ENCODE data around the gene FANCM. TPM values are rescaled to one million over a fixed set of nuclear protein-coding genes. Genes with fewer than 3 reads are reported as not detected.

The FANCM gene, protein sequence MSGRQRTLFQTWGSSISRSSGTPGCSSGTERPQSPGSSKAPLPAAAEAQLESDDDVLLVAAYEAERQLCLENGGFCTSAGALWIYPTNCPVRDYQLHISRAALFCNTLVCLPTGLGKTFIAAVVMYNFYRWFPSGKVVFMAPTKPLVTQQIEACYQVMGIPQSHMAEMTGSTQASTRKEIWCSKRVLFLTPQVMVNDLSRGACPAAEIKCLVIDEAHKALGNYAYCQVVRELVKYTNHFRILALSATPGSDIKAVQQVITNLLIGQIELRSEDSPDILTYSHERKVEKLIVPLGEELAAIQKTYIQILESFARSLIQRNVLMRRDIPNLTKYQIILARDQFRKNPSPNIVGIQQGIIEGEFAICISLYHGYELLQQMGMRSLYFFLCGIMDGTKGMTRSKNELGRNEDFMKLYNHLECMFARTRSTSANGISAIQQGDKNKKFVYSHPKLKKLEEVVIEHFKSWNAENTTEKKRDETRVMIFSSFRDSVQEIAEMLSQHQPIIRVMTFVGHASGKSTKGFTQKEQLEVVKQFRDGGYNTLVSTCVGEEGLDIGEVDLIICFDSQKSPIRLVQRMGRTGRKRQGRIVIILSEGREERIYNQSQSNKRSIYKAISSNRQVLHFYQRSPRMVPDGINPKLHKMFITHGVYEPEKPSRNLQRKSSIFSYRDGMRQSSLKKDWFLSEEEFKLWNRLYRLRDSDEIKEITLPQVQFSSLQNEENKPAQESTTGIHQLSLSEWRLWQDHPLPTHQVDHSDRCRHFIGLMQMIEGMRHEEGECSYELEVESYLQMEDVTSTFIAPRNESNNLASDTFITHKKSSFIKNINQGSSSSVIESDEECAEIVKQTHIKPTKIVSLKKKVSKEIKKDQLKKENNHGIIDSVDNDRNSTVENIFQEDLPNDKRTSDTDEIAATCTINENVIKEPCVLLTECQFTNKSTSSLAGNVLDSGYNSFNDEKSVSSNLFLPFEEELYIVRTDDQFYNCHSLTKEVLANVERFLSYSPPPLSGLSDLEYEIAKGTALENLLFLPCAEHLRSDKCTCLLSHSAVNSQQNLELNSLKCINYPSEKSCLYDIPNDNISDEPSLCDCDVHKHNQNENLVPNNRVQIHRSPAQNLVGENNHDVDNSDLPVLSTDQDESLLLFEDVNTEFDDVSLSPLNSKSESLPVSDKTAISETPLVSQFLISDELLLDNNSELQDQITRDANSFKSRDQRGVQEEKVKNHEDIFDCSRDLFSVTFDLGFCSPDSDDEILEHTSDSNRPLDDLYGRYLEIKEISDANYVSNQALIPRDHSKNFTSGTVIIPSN (N-terminal part only)
- 3.1 and 3.7 TPM in 2 replicates for total RNA-seq

DNA sequence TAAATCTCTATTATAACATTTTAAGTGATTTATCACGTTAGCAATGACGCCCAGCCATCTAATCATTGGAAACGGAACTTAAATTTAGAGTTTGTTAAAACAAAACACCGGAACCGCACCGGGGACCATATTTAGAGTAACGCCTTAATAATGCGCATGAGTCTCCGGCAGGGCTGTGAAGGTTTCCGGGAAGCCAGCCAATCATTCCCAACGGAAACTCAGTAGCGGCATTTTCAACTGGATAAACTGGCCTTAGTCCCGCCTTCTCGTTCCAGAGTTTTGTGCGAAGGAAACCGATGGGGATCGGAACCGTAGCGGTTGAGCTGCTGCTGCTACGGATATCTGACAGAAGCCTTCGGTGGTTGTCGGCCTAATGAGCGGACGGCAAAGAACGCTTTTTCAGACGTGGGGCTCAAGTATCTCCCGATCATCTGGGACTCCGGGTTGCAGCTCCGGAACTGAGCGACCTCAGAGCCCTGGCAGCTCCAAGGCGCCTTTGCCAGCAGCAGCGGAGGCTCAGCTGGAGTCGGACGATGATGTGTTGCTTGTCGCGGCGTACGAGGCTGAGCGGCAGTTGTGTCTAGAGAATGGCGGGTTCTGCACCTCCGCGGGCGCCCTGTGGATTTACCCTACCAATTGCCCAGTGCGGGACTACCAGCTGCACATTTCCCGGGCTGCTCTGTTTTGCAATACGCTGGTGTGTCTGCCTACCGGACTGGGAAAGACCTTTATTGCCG lies at the start of gene FANCM:
Gene FANCM, plus strand, starts transcription at position 272 of the 737 bp plus-strand sequence. Its CDS starts 102 bp downstream, at position 374.

DNA sequence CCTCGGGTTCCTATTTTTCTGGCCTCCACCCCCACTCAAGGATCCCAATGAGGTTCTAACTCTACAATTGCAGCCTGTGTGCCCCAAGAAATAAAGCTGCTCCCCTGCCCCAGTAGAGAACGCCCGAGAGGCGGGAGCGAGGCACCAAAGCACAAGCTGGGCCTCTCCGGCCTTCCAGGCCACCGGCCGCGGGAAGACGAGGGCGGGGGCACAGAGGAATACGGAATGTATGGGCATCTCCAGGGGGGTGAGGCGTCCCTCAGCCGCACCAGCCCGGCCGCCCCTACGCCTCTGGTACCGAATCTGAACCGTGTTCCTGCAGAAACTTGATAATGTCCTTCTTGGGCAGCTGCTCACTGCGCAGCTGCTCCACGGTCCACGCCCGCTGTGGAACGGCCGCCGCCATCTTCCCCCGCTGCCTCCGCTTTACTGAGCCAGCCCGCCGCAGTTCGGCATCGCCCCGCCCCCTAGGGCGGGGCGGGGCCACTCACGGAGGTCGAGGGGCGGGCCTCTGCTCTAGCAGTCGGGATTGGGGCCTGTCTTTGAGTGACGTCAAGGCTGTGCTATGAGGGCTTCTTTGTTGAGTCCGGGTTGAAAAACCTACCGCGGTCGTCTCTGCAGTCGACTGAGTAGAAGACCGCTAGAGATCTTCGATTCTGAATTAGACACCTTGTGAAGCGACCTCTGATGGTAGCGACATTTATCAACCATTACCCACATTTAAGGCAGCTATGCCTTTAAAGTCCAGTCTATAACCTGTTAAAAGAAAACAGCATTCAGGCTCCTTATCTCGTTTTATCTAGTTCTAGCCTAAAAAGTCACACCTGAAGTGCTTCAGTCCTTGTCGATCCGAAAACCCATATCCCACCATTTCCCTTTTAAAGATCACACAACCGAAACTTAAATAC lies 1.4 kb upstream of the FANCM start, which contains the start of gene FKBP3:
Gene FKBP3, minus strand, starts transcription at position 431 of the 908 bp plus-strand sequence. Its CDS starts 25 bp downstream, at position 406.

Other genes starting within 250 kb of the FANCM start
- gene KLHL28, start 174.0 kb upstream of the FANCM start, total RNA-seq: 18.7 and 19.8 TPM in 2 replicates
- 11.3 and 19.4 TPM in 2 replicates for gene TOGARAM1, start 173.7 kb upstream of the FANCM start, total RNA-seq
- gene PRPF39, start 51.8 kb upstream of the FANCM start, total RNA-seq: 25.3 and 34.4 TPM in 2 replicates
- gene FKBP3, start 1.4 kb upstream of the FANCM start, total RNA-seq: 22.6 and 33.2 TPM in 2 replicates
- 6.8 and 10.1 TPM in 2 replicates for gene MIS18BP1, start 117.3 kb downstream of the FANCM start, total RNA-seq

Data from nasal cavity respiratory epithelium epithelial cell of viscerocranial mucosa (primary cell).